ENCODE results near the gene GREB1. TPM values are rescaled to one million over a fixed set of nuclear protein-coding genes. Genes with fewer than 3 reads are reported as not detected.

GREB1 gene
- total and polyA plus RNA-seq, 8 donors: 3.5 to 16.1 (median 5.9) TPM

DNA sequence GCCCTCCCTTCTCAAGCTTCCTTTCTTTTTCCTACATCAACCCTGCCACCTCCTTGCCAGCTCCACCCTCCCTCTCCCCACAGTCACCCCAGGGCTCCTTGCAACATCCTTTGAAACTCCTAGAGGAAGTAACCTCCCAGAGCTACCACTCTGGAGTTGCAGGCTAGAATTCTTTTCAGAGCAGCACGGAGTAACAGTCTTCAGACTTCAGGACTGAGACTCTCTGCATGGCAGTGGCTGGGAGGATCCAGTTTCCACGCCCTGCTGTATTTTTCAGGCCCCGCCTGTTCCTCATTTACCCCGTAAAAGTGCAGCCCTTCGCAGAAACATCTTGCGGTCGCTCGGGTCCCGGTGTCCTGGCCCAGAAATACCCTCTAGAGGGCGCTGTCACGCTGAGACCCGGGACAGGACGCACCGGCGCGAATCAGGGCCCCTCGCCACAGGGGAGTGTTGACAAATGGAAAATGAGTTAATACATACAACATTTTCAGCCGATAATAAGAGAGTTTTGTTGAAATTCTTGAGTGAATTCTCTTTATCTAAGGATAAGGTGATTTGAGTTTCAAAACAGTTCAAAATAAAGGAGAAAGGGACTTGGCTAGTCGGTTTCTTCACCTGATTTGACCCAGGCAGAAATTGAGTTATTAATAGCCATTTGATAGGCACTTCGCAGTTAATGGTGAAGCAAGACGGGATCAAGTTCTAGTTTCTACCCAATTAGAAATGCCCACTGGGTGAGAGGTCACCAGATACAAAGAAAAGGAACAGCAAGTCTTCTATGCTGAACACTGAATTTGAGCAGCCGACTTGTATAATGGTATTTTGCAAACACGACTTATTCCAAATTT lies 154.6 kb downstream of the GREB1 start:
- H3K36me3 ChIP-seq: no peaks in the 10 kb centered on the region
- 5 to 6% methylated on average over 23 of the region's 23 CpGs for WGBS, 2 donors
- H3K4me1 ChIP-seq: peaks cover 0 to 8% (median 0%) of the 10 kb centered on the region in 3 donors
- H3K9me3 ChIP-seq: no peaks in the 10 kb centered on the region
- intact Hi-C loops (cut with DNase I): no loop called here
- peak; percentile 78 to 88 (median 82) for ATAC-seq
- peak; percentile 65 to 91 (median 80) for DNase-seq
- FAIRE-seq: no peak
- TF ChIP-seq, protein P1, sequence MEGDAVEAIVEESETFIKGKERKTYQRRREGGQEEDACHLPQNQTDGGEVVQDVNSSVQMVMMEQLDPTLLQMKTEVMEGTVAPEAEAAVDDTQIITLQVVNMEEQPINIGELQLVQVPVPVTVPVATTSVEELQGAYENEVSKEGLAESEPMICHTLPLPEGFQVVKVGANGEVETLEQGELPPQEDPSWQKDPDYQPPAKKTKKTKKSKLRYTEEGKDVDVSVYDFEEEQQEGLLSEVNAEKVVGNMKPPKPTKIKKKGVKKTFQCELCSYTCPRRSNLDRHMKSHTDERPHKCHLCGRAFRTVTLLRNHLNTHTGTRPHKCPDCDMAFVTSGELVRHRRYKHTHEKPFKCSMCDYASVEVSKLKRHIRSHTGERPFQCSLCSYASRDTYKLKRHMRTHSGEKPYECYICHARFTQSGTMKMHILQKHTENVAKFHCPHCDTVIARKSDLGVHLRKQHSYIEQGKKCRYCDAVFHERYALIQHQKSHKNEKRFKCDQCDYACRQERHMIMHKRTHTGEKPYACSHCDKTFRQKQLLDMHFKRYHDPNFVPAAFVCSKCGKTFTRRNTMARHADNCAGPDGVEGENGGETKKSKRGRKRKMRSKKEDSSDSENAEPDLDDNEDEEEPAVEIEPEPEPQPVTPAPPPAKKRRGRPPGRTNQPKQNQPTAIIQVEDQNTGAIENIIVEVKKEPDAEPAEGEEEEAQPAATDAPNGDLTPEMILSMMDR (IDR thresholded peaks at IDR 0.05): peak; percentile 74 to 95 (median 87)
- H3K27me3 ChIP-seq: no peaks in the 10 kb centered on the region
- H3K4me3 ChIP-seq: peak overlapping the region in 1 of 4 donors; percentile 7
- peak overlapping the region in 2 of 4 donors; percentile 40 for H3K27ac ChIP-seq

DNA sequence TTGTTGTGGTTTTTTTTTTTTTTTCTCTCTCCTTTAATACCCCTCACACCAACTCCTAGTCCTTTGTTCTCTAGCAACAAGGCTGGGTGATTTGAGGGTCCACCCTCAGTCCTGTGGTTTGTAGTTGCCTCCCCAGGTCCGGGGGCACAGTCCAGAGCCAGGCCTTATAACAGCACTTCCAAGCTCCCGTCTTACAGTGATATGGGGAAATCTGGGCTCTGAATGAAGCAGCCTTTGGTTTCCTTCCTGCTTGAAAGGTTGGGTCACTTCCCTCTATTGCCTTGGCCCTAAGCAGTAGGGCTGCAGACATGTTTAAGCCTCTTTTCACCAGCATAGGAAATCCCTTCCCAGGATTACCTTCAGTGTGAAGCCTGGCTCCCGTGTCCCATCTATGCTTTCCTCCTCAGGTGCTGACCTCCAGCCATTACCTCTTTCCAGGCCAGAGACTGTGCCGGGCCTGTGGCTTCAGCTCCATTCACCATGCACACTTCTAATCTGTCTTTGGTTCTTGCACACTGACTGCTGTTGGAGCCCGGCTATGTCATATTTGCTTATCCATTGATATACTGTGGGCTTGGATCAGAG lies 157.3 kb downstream of the GREB1 start:
- no peak overlapping the region for H3K27ac ChIP-seq
- DNase-seq (no peak), ATAC-seq (no peak), FAIRE-seq (no peak)
- TF ChIP-seq, protein P1 (IDR thresholded peaks at IDR 0.05): no peak
- 76 to 79% methylated on average over 5 of the region's 5 CpGs for WGBS, 2 donors
- no peaks in the 10 kb centered on the region for H3K36me3 ChIP-seq
- intact Hi-C loops (cut with DNase I): loop anchor here in 1 of 3 donors (5.0 kb wide), 1 partner anchor 91 kb away; no protein-coding TSS in a partner anchor
- no peak overlapping the region for H3K4me3 ChIP-seq
- H3K4me1 ChIP-seq: peaks cover 0 to 8% (median 0%) of the 10 kb centered on the region in 3 donors
- H3K9me3 ChIP-seq: no peaks in the 10 kb centered on the region
- H3K27me3 ChIP-seq: no peaks in the 10 kb centered on the region

Small RNAs within 50 kb of the gene (microRNA-seq; reads per million reads assigned to microRNA genes)
- gene MIR4429: 0 reads per million in 2 donors

Other genes starting within 250 kb of the GREB1 start
- 10 to 100 TPM; 11.0 to 21.5 (median 14.0) TPM for gene ROCK2, start 189.4 kb upstream of the GREB1 start, total RNA-seq
- gene ROCK2, start 189.4 kb upstream of the GREB1 start, polyA plus RNA-seq: 1 to 10 TPM; 3.5 to 6.3 TPM
- gene E2F6, start 67.9 kb upstream of the GREB1 start, total RNA-seq: 1 to 10 TPM; 3.0 to 6.1 (median 5.0) TPM
- 1 to 10 TPM; 4.7 to 9.6 TPM for gene E2F6, start 67.9 kb upstream of the GREB1 start, polyA plus RNA-seq
- gene NTSR2, start 136.2 kb downstream of the GREB1 start, total RNA-seq: not detected
- not detected for gene NTSR2, start 136.2 kb downstream of the GREB1 start, polyA plus RNA-seq
- gene LPIN1, start 212.6 kb downstream of the GREB1 start, total RNA-seq: 10 to 100 TPM in 3 of 6 donors, 1 to 10 TPM in 3; 7.4 to 16.5 (median 10.0) TPM
- gene LPIN1, start 212.6 kb downstream of the GREB1 start, polyA plus RNA-seq: 1 to 10 TPM; 7.7 to 10.0 TPM